HG03558 (cell line): ENCODE data around the gene GIPC1.

Source experiments
- ATAC-seq: cut with Tn5 transposase; IDR thresholded peaks from one replicate; pipeline ENCODE4 v1.9.1; 2021; ENCODE audit warnings: moderate number of reproducible peaks; ENCODE audit not compliant: unreplicated experiment; ENCODE audit errors: extremely low read depth

The GIPC1 gene

GRCh38 chr19:14441041-14441938 lies 54.6 kb downstream of the GIPC1 start:
- ATAC-seq = no peak

- ATAC-seq = no peak
These were observed 55.9 kb downstream of the GIPC1 start for GRCh38 chr19:14440049-14440448.

- no peak for ATAC-seq
These were observed 56.9 kb downstream of the GIPC1 start for GRCh38 chr19:14439014-14439413.

- no peak for ATAC-seq
These were observed 58.3 kb downstream of the GIPC1 start for GRCh38 chr19:14437578-14438140.

GRCh38 chr19:14435320-14436050 lies 60.4 kb downstream of the GIPC1 start:
- no peak for ATAC-seq

- no peak for ATAC-seq
These were observed 61.2 kb downstream of the GIPC1 start for GRCh38 chr19:14434543-14435319.

GRCh38 chr19:14433554-14434501 lies 62.1 kb downstream of the GIPC1 start:
- ATAC-seq = no peak

- ATAC-seq = no peak
These were observed 63.0 kb downstream of the GIPC1 start, which contains the start of gene PKN1 for GRCh38 chr19:14432791-14433553. Gene PKN1, plus strand, starts transcription at chr19:14433306. Its CDS starts 216 bp downstream, at chr19:14433522.

GRCh38 chr19:14430712-14431111 lies 65.2 kb downstream of the GIPC1 start:
- no peak for ATAC-seq

GRCh38 chr19:14428882-14429416 lies 67.0 kb downstream of the GIPC1 start:
- ATAC-seq = no peak
